GM19328 (cell line): Measurements from ENCODE around the gene EYA3.

Experiments
- ATAC-seq: cut with Tn5 transposase; IDR thresholded peaks from one replicate; pipeline ENCODE4 v1.9.1; 2021; ENCODE audit warnings: mild to moderate bottlenecking, moderate library complexity; ENCODE audit not compliant: unreplicated experiment

The EYA3 gene

DNA sequence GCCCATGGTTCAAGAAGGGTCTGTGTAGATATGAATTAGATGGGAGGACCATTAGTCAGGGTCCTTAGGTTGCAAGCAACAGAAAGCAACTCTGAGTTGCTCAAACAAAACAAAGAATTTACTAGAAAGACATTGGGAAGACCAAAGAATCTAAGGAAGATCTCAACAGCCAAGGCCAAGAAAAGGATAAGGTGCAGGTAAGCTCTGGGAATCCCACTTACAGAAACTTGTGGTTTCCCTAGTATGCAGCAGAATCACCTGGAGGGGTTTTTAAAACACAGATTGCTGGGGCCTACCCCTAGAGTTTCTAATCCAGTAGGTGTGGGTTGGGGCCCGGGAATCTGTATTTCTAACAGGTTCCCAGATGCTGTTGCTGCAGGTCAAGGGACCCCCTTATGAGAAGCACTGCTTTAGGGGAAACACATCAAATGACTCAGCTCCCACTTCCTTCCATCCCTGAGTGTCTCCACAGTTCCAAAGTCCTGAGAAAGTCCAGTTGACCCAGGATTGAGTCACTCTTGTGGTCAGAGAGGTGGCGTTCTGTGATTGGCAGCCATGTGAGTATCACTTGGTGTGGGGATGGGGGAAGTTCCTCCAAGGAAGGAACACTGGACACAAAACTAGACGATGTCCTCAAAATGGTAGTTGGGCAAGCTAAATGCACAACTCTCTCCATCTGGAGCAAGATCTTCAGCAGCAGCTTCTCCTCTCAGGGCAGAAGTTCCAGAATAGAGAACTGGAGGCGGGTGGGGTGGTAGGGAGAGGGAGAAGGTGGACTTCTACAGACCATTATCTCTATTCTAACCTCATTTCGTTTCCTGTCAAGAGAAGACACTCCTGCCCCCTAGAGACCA lies 24.2 kb upstream of the EYA3 start:
- ATAC-seq: no peak

DNA sequence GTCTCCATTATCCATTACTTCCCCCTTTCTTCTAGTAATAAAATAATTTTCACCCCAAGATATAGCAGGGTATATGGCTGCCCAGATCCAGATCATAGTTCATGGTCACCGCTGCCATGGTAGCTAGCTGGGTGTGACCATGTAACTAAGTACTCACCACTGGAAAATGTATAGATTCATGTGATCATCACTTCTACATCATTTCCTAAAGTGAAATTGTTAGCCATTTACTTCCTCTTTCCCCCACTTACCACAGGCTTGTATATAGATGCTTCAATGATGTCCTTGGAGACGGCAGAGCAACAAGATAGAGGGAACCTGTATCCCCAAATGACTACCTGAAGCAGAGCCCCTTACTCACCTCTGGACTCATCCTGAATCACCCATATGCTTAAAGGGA lies 22.7 kb upstream of the EYA3 start:
- no peak for ATAC-seq

DNA sequence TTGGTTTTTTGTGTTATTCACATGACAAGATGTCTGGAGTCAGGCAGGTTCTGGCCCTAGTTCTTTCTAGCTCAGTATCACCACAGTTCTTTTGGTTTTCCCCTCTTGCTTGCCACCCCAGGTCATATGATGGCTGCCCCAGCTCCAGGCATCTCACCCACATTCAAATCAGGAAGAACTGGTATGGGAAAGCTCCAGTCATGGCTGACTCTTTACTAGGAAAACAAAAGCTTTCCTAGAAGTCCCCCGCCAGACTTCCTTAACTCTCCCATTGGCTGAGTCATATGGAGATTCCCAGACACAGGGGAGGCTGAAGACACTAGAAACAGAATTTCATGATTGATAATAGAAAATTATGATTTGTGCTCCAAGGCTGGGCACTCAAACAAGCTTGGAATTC lies 22.1 kb upstream of the EYA3 start:
- ATAC-seq: no peak

DNA sequence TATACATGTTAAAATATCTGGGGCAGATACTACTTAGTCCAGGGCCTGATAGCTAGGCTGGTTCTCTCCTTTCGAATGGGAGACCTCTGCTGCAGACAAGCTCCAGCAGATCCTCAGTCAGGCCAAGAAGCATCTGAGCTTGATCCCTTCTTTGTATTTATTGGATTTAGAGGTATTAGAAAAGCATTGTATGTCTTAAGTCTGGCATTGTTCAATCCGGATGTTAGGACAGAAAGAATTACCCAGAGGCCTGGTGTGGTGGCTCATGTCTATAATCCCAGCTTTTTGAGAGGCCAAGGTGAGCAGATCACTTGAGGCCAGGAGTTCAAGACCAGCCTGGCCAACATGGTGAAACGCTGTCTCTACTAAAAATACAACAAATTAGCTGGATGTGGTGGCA lies 21.2 kb upstream of the EYA3 start:
- ATAC-seq: no peak

DNA sequence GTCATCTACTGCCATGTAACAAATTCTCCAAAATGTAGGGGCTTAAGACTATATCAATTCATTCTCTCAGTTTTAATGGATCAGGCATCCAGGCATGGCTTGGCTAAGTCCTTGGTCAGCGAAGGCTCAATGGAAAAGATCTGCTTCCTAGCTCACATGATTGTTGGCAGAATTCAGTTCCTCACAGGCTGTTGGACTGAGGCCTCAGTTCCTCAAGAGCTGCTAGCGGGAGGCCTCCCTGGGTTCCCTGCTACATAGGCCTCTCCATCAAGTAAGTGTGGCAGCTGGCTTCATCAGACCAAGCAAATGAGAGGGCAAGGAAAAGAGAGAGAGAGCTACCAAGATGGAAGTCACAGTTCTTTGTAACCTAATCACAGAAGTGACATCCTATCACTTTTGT lies 19.6 kb upstream of the EYA3 start:
- no peak for ATAC-seq

DNA sequence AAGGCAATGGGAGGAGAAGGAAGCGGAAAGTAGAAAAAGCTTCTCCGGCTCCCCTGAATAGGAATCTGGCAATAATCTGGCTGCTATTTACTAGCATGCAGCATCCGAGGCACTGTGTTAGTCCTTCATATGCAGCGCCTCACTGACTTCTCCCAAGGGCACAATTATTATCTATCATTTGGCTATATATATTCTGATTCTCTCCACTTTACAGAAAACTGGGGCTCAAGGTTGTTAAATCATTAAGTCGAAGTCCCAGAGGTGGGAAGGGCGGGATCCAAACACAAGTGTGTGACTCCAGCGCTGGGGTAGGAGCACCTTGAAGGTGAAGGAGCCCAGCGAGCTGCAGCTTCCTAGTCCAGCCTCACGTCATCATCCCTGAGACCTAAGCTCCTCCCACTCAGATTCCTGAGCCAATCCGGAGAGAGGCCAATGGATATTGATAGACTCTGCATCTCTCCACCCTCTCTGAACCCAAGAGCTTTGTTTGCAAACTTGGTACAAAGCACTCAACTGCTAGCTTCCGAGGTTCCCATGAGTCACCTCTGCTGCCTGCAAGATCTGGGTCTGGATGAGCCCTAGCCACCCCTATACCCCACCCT lies 16.6 kb upstream of the EYA3 start:
- ATAC-seq: no peak

DNA sequence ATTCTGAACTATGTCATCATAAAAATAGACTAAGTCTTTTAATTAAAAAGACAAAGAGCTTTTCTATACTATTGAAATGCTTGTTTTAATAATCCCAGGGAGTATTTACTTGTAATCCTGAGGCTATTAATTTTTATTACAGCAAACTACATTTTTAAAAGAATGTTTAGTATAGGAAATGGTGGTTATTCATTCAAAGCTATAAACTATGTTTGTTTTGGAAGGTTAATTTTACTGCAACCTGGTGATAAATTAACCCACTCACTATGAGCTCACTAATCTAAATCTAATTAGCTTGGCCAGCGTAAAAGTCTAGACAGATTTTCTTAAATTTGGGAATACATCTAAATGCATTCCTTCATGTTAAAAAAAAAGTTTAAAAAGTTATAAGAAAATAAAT lies 13.8 kb upstream of the EYA3 start:
- no peak for ATAC-seq

DNA sequence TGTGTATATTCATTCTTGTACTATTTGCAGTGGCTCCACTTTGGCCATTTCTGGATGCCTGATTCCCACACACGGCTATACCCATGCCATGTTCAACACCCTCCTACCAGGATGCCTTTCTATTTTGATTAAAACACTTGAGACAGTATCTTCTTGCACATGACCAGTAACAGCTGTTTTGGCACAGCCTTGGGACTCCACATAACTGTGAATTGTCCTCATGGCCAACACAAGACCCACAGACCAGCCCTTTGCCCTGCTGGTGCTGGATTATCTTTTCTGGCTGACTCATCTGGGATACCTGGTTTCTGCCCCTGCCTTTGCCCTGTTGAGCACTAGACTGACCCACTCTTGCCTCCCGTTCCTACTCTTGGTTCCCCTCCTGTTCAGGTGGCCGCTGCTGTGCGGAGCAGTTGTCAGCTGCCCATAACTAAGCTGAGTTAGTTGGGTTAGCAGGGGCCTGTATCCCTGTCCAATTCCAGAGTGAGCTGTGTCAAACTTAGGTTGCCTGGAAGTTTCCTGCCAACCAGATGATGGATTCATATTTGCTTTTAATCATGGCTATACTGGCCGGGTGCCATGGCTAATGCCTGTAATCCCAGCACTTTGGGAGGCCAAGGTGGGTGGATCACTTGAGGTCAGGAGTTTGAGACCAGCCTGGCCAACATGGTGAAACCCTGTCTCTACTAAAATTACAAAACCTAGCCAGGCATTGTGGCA lies 10.8 kb upstream of the EYA3 start:
- ATAC-seq: no peak

DNA sequence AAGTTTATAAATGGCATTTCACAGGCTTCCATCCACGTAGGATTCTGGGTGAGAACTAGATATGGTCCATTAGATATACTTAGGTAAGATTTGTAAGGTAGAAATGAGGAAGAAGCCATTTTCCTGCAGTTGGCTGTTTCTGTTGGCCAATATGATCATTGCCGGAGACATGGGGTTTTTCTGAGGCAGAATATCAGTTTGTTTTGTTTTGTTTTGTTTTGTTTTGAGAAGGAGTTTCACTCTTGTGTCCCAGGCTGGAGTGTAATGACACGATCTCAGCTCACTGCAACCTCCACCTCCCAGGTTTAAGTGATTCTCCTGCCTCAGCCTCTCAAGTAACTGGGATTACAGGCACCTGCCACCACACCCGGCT lies 8.7 kb upstream of the EYA3 start:
- ATAC-seq: no peak

DNA sequence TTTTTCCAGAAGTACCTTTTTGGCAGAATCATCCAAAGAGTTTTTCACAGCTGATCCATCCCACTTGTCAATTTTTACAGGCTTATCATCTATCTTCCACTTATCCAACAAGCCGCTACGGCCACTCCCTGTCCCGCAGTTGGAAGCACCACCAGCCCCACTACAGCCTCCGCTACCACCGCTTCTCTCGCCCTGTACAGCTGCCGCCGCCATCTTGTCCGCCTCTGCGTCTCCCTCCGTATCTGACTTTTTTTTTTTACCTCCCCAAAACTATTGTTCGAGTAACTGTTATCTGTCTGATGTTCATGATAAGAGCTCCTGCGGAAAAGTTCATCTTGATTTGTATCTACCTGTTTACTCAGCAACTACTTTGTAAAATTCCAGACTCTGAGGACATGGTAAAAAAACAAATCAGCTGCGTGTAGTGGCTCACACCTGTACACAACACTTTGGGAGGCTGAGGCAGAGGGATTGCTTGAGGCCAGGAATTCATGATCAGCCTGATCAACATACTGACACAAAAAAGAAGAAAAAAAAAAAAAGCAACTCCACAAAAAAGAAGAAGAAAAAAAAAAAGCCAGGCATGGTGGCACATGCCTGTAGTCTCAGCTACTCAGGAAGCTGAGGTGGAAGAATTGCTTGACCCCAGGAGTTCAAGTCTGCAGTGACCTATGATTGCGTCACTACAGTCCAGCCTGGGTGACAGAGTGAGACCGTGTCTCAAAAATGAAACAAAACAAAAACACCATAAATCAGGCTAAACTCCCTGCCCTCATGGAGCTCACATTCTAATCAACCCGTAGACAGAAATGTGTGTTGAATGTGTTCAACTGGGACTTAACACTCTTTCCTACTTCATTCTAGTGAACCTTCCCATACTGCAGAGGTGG lies 8.0 kb upstream of the EYA3 start:
- ATAC-seq: no peak

DNA sequence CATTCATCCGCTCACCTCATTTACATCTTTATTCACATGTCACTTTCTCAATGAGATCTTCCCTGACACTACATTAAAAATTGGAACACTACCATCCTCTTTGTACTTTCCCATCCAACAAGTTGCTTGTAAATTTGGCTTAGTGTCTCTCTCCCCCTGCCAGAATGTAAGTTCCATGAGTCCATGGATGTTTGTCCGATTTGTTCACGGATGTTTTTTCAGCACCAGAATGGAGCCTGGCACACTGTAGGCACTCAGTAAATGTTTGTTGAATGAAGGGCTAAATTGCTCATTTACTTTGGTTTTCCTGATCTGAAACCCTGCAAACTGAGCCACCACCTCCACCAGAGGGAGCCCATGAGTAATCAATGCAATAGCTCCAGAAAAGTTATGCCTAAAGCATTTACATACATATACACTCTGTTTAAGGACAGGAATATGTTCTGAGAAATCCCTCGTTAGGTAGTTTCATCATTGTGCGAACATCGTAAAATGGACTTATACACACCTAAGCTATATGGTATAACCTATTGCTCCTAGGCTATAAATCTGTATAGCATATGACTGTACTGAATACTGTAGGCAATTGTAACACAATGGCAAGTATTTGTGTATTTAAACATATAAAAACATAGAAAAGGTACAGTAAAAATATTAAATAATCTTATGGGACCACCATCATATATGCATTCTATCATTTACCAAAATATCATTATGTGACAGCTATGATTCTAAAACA lies 2.8 kb upstream of the EYA3 start:
- no peak for ATAC-seq

DNA sequence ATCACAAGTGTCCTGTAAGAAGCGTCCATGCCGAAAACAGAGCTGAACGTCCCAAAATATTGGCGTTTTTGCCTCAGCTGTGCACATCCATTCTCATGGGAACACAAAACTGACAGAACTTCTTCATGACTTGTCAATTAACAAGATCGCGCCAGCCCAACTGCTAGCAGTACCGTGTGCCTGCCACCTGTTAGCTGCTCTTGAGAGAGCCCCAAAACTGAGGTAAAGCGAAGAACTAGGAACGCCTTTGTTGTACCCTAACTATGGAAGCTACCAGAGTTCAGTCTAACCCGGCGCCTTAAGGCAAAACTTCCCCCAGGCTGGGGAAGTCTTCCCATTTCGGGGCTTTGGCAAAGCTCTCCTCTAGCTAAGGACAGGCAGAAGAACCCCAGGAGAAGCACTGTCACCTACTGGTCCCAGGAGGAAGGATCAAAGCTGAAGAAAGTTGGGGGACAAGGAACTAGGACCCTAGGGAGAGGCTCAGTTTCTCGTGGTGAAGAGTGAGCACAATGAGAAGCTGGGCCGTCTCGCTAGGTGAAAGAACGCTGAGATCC lies 719 bp downstream of the EYA3 start:
- no peak for ATAC-seq

DNA sequence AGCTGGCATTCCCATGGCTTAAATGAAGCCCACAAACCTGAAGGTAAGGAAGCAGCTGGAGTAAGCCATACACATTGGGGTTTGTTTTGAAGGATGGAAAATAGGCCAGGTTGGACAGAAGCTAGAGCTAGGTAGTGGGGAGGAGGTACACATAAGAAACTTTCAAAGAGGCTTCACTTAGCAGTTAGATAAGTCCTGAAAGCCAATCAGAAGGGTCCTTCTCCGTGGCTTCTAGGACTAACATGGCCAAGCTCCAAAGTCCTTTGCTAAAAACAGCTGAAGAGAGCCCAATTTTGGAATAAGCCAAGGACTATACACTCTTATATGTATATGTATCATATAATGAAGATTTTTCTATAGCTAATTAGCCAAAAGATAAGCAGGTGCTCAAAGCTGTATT lies 1.8 kb downstream of the EYA3 start:
- no peak for ATAC-seq

DNA sequence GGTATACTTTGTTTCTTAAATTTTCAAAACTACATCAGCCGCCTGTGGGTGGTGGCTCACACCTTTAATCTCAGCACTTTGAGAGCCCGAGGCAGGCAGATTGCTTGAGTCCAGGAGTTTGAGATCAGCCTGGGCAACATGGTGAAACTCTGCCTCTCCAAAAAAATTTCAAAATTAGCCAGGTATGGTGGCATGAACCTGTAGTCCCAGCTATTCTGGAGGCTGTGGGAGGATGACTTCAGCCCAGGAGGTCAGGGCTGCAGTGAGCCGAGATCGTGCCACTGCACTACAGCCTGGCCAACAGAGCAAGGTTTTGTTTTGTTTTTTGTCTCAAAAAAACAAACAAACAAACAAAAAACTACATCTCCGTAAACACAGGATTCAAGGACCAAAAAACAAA lies 3.3 kb downstream of the EYA3 start:
- ATAC-seq: no peak

DNA sequence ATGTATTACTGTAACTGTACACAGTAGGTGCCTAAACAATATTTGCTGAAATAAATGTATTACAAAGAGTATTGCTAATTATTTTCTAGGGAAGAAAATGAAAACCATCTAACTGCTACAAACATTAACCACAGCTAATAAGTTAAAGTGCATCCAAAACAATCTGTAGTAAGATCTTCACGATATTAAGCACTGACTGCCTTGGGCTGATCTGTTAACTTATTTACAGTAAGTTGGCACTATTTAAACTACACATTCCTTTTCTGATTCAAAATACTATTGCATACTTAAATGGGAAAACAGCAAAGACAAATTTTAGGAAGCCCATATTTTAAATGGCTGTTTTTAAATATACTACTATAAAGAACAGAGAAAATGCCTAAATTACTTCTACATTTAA lies 4.5 kb downstream of the EYA3 start:
- ATAC-seq: no peak

DNA sequence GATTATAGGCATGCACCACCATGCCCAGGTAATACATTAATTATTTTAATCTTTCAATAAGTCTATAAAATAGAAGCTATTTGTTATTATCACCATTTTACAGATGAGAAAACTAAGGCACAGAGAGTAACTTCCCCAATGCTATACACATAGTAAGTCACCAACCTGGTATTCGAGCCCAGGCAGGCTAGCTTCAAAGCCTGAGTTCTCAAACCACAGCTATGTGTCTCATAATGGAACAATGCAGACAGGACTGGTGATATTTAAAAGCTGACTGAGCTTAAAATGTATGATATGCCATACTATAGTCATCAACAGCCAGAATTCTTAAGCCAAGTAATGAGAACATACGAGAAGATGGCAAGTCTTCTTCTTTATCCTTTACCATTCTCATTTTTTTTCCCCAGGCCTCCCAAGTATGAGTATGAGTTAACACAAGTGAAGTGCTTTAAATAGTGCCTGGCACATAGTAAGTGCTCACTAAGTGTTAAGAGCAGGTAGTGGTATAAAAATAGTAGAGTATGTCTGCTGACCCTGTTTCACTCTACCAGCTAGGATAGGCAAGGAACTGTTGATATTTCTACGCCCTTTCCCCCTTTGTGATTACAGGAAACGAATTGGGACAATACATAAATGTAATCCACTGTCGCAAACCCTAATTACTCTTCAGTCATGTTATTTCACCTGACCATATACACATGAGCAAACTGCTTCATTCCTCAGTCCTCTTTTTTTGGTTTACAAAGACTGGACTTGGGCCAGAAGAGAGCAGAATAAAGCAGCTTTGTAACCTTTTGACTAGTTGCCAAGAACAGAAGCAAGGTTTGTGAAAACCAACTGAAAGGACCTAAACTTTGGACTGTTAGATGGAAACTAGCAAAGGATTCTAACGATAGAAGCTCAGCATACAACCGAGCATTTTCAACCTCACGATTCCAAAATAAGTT lies 9.5 kb downstream of the EYA3 start:
- no peak for ATAC-seq

DNA sequence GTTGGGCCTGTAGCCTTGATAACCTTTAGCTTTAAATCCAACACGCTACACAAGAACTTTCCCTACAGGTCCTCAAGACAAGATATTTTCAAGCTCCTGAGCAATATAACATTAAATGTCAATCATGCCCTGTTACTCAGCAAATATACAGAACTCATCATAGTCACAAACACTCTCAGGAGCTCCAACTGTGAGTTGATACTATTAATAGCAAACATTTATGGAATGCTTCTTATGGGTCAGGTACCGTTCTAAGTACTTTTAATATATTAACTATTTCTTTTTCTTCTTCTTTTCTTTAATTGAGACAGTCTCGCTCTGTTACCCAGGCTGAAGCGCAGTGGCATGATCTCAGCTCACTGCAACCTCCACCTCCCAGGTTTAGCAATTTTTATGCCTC lies 10.1 kb downstream of the EYA3 start:
- ATAC-seq: no peak

DNA sequence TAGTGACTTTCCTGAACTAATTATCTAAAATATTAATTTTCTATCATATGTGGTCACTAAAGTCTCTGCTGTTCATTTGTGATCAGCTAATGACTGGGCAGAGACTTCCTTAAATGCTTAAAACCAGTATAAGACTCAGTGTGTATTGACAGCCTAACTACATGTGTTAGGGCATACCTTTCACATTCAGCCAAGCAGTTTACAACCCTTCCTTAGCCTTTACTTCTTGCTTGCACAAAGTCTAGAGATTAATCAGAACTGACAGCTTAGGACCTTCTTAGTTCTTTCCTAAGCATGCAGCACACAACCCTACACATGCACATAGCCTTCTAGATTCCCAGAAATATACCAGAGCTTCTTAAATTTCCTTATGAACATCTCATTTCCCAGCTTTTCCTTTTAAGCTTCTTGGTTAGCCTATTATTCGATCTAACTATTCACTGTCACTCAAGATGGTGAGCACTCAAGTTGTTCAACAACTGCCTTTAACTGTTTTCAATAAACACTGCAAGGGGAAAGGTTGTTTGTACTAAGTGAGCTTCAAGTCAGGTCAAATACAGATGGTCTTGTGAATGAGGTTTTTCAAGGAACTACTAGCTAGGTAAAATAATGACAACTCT lies 13.4 kb downstream of the EYA3 start:
- ATAC-seq: no peak

DNA sequence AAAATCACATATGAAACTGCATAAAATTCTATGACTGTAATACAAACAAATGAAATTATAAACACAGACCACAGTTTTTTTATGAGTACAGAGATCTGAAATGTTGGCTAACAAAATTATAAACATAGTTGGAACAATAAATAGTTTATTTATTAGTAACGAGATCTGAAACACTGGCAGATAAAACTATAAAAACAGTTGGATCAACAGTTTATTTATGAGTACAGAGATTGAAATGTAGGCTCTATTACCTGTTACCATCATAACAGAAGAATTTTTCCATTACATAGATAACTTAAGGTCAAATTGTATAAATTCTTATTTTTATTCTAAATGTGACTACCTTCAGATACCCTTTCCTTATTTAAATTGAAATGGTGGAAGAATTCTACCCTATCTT lies 14.5 kb downstream of the EYA3 start:
- no peak for ATAC-seq
